BJ (cell line): ENCODE data around the gene ATP13A4. TPM values are rescaled to one million over a fixed set of nuclear protein-coding genes. Genes with fewer than 3 reads are reported as not detected.

ENCODE experiments used
- CTCF ChIA-PET: fragments of 350-600 bp; formaldehyde crosslinking; extraction: SDS; loops from one replicate; lab custom pipeline; 2021; ENCODE audit warnings: antibody characterized with exemption, inconsistent platforms; lab: Yijun Ruan, JAX
- POLR2A ChIA-PET: fragments of 300-600 bp; sonication (Branson Sonifier 250); formaldehyde crosslinking; extraction: SDS; loops from one replicate; lab custom pipeline; 2021; ENCODE audit warnings: antibody characterized with exemption; lab: Charles Lee
- DNase-seq: peaks from one replicate; pipeline ENCODE4 v3.0.0-alpha.2; 2011; ENCODE audit warnings: low read depth
- H3K27me3 ChIP-seq: 2 replicates; pipeline ENCODE4 v1.6.0; 2011; ENCODE audit warnings: low read length; ENCODE audit not compliant: control insufficient read depth, insufficient read depth
- H3K36me3 ChIP-seq: 2 replicates; pipeline ENCODE4 v1.5.1; 2011; ENCODE audit warnings: low read length; ENCODE audit not compliant: control insufficient read depth, insufficient read depth
- H3K4me3 ChIP-seq: 2 replicates; pipeline ENCODE4 v1.5.1; 2011; ENCODE audit warnings: low read depth, mild to moderate bottlenecking, control low read depth, low read length
- CTCF ChIP-seq: IDR thresholded peaks from 2 replicates; pipeline ENCODE4 v1.5.1; 2011; ENCODE audit warnings: low read depth, mild to moderate bottlenecking, control low read depth, inconsistent platforms, low read length, moderate library complexity; ENCODE audit not compliant: insufficient read depth
- polyA plus RNA-seq: library from polyadenylated mRNA; depleted of rRNA; stranded (reverse); fragments of >200 nt; gene quantifications from 2 replicates; pipeline ENCODE4 v1.2.3, GENCODE V29; 2011; rRNA removed

Gene ATP13A4
- polyA plus RNA-seq, 1 experiment = 0.10 TPM

- no peak overlapping the region for H3K4me3 ChIP-seq
- H3K36me3 ChIP-seq = no peaks in the 10 kb centered on the region
- POLR2A ChIA-PET = no interaction called here
- no peaks in the 10 kb centered on the region for H3K27me3 ChIP-seq
- TF ChIP-seq CTCF = no peak
- CTCF ChIA-PET = no interaction called here
- DNase-seq = no peak
Measured at GRCh38 chr3:193375614-193376013, 179.1 kb downstream of the ATP13A4 start.

DNA sequence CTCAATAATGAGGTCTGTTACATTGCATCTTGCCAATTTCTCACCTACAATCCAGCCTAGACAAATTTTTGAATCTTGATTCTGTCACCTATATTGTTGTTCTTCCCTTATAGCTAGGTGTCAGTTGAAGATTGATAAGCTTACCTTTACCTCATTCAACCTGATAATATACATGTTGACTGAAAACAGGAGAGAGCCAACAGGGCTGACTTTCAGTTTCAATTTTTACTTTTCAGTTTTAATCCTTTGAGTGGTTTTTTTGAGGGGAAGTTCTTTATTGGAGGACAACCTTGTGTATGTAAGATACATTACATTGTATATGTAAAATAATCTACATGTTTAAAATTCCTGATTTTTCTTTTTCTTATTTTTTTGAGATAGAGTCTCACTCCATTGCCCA is 181.9 kb downstream of the ATP13A4 start:
- Histone ChIP-seq H3K4me3 (no peak overlapping the region), H3K27me3 (no peaks in the 10 kb centered on the region), H3K36me3 (no peaks in the 10 kb centered on the region)
- POLR2A ChIA-PET = no interaction called here
- CTCF ChIA-PET = no interaction called here
- TF ChIP-seq CTCF = no peak
- no peak for DNase-seq

DNA sequence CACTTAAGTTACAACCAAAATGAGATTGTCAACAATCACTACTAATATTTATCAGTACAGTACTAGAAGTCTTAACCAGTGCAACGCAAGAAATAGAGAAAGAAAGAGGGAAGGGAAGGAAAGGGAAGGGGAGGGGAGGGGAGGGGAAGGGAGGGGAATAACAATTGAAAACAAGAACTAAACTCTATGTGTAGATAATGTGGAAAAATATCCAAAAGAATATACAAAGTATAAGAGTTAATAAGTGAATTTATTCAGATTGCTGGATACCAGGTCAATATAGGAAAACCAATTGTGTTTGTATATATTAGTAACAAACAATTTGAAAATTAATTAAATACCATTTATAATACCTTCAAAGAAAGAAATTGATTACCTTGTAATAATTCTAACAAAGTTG is 186.8 kb downstream of the ATP13A4 start:
- TF ChIP-seq CTCF = no peak
- no peak for DNase-seq
- POLR2A ChIA-PET = no interaction called here
- CTCF ChIA-PET = no interaction called here
- no peaks in the 10 kb centered on the region for H3K27me3 ChIP-seq
- H3K36me3 ChIP-seq = no peaks in the 10 kb centered on the region
- no peak overlapping the region for H3K4me3 ChIP-seq

DNA sequence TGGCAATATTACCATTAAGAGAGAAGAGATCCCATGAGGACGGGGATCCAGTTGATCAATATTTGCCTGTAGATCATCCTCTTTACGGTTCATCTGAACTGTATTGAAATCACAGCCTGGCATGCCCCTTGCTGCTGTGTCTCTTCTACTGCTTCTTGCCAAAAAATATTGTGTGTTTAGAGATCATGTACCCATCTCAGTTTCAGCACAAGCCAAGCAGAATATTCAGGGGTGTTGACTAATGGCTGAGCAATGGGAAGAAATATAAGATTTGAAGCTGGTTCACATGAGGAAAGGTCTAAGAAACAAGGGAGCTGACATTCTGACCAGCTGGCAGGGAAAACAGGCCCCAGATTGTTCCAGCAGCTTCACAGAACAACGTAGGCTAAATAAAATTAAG is 197.4 kb downstream of the ATP13A4 start:
- H3K4me3 ChIP-seq = no peak overlapping the region
- no peak for DNase-seq
- H3K36me3 ChIP-seq = no peaks in the 10 kb centered on the region
- CTCF ChIA-PET = no interaction called here
- TF ChIP-seq CTCF = no peak
- POLR2A ChIA-PET = no interaction called here
- no peaks in the 10 kb centered on the region for H3K27me3 ChIP-seq

DNA sequence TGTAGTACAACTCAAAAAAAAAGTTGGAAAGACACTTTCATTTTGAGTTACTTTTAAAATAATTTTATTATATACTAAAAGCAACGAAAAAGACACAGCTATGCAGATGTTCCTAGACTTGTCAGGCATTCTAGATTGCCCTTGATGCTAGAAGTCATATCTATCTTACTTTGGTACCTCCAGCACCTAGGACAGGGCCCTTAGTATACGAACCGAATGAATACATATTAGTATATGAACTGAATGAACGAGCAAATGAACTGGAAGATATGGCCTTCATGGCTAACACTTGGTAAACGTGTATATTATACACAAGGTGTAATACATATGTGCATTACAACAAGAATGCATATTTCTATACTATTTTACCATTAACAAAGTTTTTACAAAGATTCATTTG is 200.3 kb downstream of the ATP13A4 start:
- TF ChIP-seq CTCF = no peak
- Histone ChIP-seq H3K27me3 (no peaks in the 10 kb centered on the region), H3K36me3 (no peaks in the 10 kb centered on the region), H3K4me3 (no peak overlapping the region)
- POLR2A ChIA-PET = no interaction called here
- DNase-seq = no peak
- CTCF ChIA-PET = interaction anchor here (0.6 kb wide), 1 partner anchor 583 kb away, joined by 3 read pairs; no protein-coding TSS in a partner anchor

Other genes with a start within 250 kb of the ATP13A4 start
- not detected in 2 replicates for gene ATP13A5, start 176.1 kb downstream of the ATP13A4 start, polyA plus RNA-seq
- gene OPA1, start 38.3 kb upstream of the ATP13A4 start, polyA plus RNA-seq = 19.2 and 41.4 TPM in 2 replicates